Measurements from ENCODE around the gene SLC30A1.

GRCh38 chr1:211589782-211590721, 11.1 kb upstream of the SLC30A1 start:
- no peak for TF ChIP-seq CTCF (IDR thresholded peaks at IDR 0.05)
- no peak for TF ChIP-seq EP300 (IDR thresholded peaks at IDR 0.05)
- no peak for TF ChIP-seq POLR2A (IDR thresholded peaks at IDR 0.05)
- no peak for TF ChIP-seq POLR2AphosphoS5 (IDR thresholded peaks at IDR 0.05)
